ENCODE measurements around the gene TAOK3. TPM values are rescaled to one million over a fixed set of nuclear protein-coding genes. Genes with fewer than 3 reads are reported as not detected.
A peak's percentile ranks its signal among the peaks of the same experiment; 100 is the strongest.

The TAOK3 gene
- polyA plus RNA-seq, 4 donors, result 24.1 to 38.1 (median 35.6) TPM

- H3K9me3 ChIP-seq (ENCODE audit: control insufficient read depth in 2 of 2, insufficient read depth in 1 of 2, low read depth in 1 of 2, low read length in 1 of 2), result no peaks in the 10 kb centered on the region
- FAIRE-seq, result no peak
- peaks cover 0 to 15% (median 0%) of the 10 kb centered on the region in 3 donors for H3K4me1 ChIP-seq (ENCODE audit: control insufficient read depth in 3 of 3, insufficient read depth in 2 of 3, low read depth in 1 of 3, low read length in 2 of 3)
- H3K4me3 ChIP-seq (ENCODE audit: low read depth in 1 of 3, low read length in 3 of 3), result peak overlapping the region; percentile 64 to 69 (median 64)
- H3K27ac ChIP-seq (ENCODE audit: low read depth in 1 of 3, low read length in 2 of 3), result peak overlapping the region; percentile 71 to 92 (median 86)
- H3K27me3 ChIP-seq (ENCODE audit: control insufficient read depth in 3 of 3, insufficient read depth in 3 of 3, low read length in 3 of 3), result no peaks in the 10 kb centered on the region
- DNase-seq, result peak; percentile 43 to 64
- WGBS, 3 donors, result 0 to 1% (median 1%) methylated on average over 27 to 32 of the region's 32 CpGs
- peaks cover 0 to 2% (median 0%) of the 10 kb centered on the region in 3 donors for H3K36me3 ChIP-seq (ENCODE audit: control insufficient read depth in 3 of 3, insufficient read depth in 2 of 3, low read depth in 1 of 3, low read length in 3 of 3)
These were observed 269.5 kb downstream of the TAOK3 start for GRCh38 chr12:118103201-118103600.

- peak in 1 of 2 donors; percentile 11 for DNase-seq
- H3K27ac ChIP-seq (ENCODE audit: low read depth in 1 of 3, low read length in 2 of 3), result no peak overlapping the region
These were observed 270.1 kb downstream of the TAOK3 start for GRCh38 chr12:118102609-118103008.

GRCh38 chr12:118102070-118102469, 270.6 kb downstream of the TAOK3 start:
- Histone ChIP-seq H3K36me3 (ENCODE audit: control insufficient read depth in 3 of 3, insufficient read depth in 2 of 3, low read depth in 1 of 3, low read length in 3 of 3) (peaks cover 0 to 2% (median 0%) of the 10 kb centered on the region in 3 donors), H3K4me3 (ENCODE audit: low read depth in 1 of 3, low read length in 3 of 3) (peak overlapping the region in 1 of 3 donors; percentile 64), H3K27ac (ENCODE audit: low read depth in 1 of 3, low read length in 2 of 3) (no peak overlapping the region), H3K27me3 (ENCODE audit: control insufficient read depth in 3 of 3, insufficient read depth in 3 of 3, low read length in 3 of 3) (no peaks in the 10 kb centered on the region), H3K9me3 (ENCODE audit: control insufficient read depth in 2 of 2, insufficient read depth in 1 of 2, low read depth in 1 of 2, low read length in 1 of 2) (no peaks in the 10 kb centered on the region), H3K4me1 (ENCODE audit: control insufficient read depth in 3 of 3, insufficient read depth in 2 of 3, low read depth in 1 of 3, low read length in 2 of 3) (peaks cover 0 to 17% (median 3%) of the 10 kb centered on the region in 3 donors)
- DNase-seq (peak; percentile 7 to 60), FAIRE-seq (no peak)
- 34 to 71% (median 55%) methylated on average over 6 of the region's 6 CpGs for WGBS, 3 donors

More at GRCh38 chr12:118102609-118103008, 270.1 kb downstream of the TAOK3 start:
- FAIRE-seq, result no peak
- Histone ChIP-seq H3K27me3 (ENCODE audit: control insufficient read depth in 3 of 3, insufficient read depth in 3 of 3, low read length in 3 of 3) (no peaks in the 10 kb centered on the region), H3K4me1 (ENCODE audit: control insufficient read depth in 3 of 3, insufficient read depth in 2 of 3, low read depth in 1 of 3, low read length in 2 of 3) (peaks cover 0 to 17% (median 3%) of the 10 kb centered on the region in 3 donors), H3K4me3 (ENCODE audit: low read depth in 1 of 3, low read length in 3 of 3) (peak overlapping the region in 2 of 3 donors; percentile 64 to 69), H3K9me3 (ENCODE audit: control insufficient read depth in 2 of 2, insufficient read depth in 1 of 2, low read depth in 1 of 2, low read length in 1 of 2) (no peaks in the 10 kb centered on the region), H3K36me3 (ENCODE audit: control insufficient read depth in 3 of 3, insufficient read depth in 2 of 3, low read depth in 1 of 3, low read length in 3 of 3) (peaks cover 0 to 2% (median 0%) of the 10 kb centered on the region in 3 donors)
- 17 to 41% (median 29%) methylated on average over 5 of the region's 5 CpGs for WGBS, 3 donors

- 84 to 92% (median 90%) methylated on average over 3 of the region's 3 CpGs for WGBS, 3 donors
- Histone ChIP-seq H3K4me1 (ENCODE audit: control insufficient read depth in 3 of 3, insufficient read depth in 2 of 3, low read depth in 1 of 3, low read length in 2 of 3) (peaks cover 0 to 17% (median 3%) of the 10 kb centered on the region in 3 donors), H3K27ac (ENCODE audit: low read depth in 1 of 3, low read length in 2 of 3) (no peak overlapping the region), H3K36me3 (ENCODE audit: control insufficient read depth in 3 of 3, insufficient read depth in 2 of 3, low read depth in 1 of 3, low read length in 3 of 3) (peaks cover 0 to 2% (median 0%) of the 10 kb centered on the region in 3 donors), H3K27me3 (ENCODE audit: control insufficient read depth in 3 of 3, insufficient read depth in 3 of 3, low read length in 3 of 3) (no peaks in the 10 kb centered on the region), H3K9me3 (ENCODE audit: control insufficient read depth in 2 of 2, insufficient read depth in 1 of 2, low read depth in 1 of 2, low read length in 1 of 2) (no peaks in the 10 kb centered on the region), H3K4me3 (ENCODE audit: low read depth in 1 of 3, low read length in 3 of 3) (no peak overlapping the region)
- DNase-seq (no peak), FAIRE-seq (no peak)
These were observed 271.7 kb downstream of the TAOK3 start for GRCh38 chr12:118101051-118101450.

Other genes starting within 250 kb of the TAOK3 start
- 1,000 to 10,000 TPM in 2 of 4 donors, 100 to 1,000 TPM in 2; 253 to 2,607 (median 794) TPM for gene PEBP1, start 236.8 kb downstream of the TAOK3 start, polyA plus RNA-seq
- 10 to 100 TPM in 3 of 4 donors, 1 to 10 TPM in 1; 8.4 to 33.6 (median 15.4) TPM for gene SUDS3, start 3.6 kb upstream of the TAOK3 start, polyA plus RNA-seq